Stomach (tissue), 4 donors: ENCODE data around the gene KIFC3.

Source experiments
- CTCF ChIP-seq, 7 experiments: fragments of 450-650 bp in 4 of 7; fragments of 200-600 bp in 3 of 7; sonication (generic) in 3 of 7; IDR thresholded peaks; one replicate each; pipeline ENCODE4 v1.5.1; 2016 to 2019; ENCODE audit warnings: antibody characterized with exemption in 7 of 7, control low read depth in 2 of 7, mild to moderate bottlenecking in 1 of 7
- POLR2A ChIP-seq, 4 donors: fragments of 450-650 bp; IDR thresholded peaks; one replicate each; pipeline ENCODE4 v1.6.1; 2016; ENCODE audit warnings: antibody characterized with exemption in 4 of 4, control low read depth in 2 of 4, mild to moderate bottlenecking in 1 of 4, moderate library complexity in 1 of 4
- POLR2AphosphoS5 ChIP-seq, 3 donors: sonication (generic); formaldehyde crosslinking; IDR thresholded peaks; one replicate each; pipeline ENCODE4 v1.6.1; 2016; ENCODE audit warnings: antibody characterized with exemption in 3 of 3

- TF ChIP-seq CTCF (IDR thresholded peaks at IDR 0.05): no peak
- TF ChIP-seq POLR2A (IDR thresholded peaks at IDR 0.05): no peak
- no peak for TF ChIP-seq POLR2AphosphoS5 (IDR thresholded peaks at IDR 0.05)
Observed at GRCh38 chr16:57734308-57734924, 67.9 kb downstream of the KIFC3 start.
